Measurements from ENCODE around the gene ATAD3A.
"Not testable (repeated sequence)": the region's sequence is repeated elsewhere in the genome, so short reads cannot be mapped to it uniquely, and the experiment has no call there.

Gene ATAD3A

DNA sequence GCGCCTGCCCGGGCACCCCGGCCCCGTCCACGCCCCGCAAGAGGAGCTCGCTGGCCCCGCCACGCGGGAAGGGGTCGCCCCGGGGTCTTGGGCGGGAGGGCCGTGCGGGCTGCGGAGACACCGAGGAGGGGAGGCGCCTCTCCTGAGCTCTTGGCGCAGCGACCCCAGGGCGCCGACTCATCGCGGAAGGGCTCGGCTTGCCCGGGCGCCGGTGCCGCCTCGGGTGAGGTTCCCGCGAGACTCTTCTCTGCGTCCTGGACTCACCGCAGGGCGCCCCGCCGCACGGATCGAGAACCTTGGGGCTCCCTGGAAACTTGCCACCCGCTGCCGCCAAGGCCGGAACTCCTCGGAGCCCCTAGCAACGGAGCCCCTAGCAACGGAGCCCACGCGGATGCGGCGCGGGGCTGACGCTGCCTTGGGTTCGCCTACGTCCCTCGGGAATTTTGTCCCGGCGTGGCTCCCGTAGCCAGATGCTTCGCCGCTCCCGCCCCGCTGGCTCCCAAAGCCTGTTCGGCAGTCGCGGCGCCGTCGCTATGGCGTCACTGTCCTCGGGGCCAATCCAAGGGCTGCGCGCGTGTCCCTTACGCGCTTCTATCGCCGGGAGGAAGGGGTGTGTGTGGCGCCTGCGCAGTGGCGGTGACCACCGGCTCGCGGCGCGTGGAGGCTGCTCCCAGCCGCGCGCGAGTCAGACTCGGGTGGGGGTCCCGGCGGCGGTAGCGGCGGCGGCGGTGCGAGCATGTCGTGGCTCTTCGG, at the start of gene ATAD3A:
Gene ATAD3A (plus strand): TSS at position 630 of the 753 bp plus-strand sequence. CDS start 107 bp downstream, at position 737.
- no peaks in the 10 kb centered on the region for H3K27me3 Mint-ChIP-seq (ENCODE audit: low read depth)
- peak within 1 kb of the TSS; percentile 94 to 99 (median 97) for H3K27ac Mint-ChIP-seq
- H3K4me3 Mint-ChIP-seq: peak within 1 kb of the TSS; percentile 95 to 97 (median 96)
- TF ChIP-seq, protein P1, sequence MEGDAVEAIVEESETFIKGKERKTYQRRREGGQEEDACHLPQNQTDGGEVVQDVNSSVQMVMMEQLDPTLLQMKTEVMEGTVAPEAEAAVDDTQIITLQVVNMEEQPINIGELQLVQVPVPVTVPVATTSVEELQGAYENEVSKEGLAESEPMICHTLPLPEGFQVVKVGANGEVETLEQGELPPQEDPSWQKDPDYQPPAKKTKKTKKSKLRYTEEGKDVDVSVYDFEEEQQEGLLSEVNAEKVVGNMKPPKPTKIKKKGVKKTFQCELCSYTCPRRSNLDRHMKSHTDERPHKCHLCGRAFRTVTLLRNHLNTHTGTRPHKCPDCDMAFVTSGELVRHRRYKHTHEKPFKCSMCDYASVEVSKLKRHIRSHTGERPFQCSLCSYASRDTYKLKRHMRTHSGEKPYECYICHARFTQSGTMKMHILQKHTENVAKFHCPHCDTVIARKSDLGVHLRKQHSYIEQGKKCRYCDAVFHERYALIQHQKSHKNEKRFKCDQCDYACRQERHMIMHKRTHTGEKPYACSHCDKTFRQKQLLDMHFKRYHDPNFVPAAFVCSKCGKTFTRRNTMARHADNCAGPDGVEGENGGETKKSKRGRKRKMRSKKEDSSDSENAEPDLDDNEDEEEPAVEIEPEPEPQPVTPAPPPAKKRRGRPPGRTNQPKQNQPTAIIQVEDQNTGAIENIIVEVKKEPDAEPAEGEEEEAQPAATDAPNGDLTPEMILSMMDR (IDR thresholded peaks at IDR 0.05; ENCODE audit: unreplicated experiment in 3 of 3): no peak
- H3K4me1 Mint-ChIP-seq: peaks cover 6% of the 10 kb centered on the region
- peaks cover 4% of the 10 kb centered on the region for H3K36me3 Mint-ChIP-seq (ENCODE audit: low read depth)
- H3K9me3 Mint-ChIP-seq: no peaks in the 10 kb centered on the region

DNA sequence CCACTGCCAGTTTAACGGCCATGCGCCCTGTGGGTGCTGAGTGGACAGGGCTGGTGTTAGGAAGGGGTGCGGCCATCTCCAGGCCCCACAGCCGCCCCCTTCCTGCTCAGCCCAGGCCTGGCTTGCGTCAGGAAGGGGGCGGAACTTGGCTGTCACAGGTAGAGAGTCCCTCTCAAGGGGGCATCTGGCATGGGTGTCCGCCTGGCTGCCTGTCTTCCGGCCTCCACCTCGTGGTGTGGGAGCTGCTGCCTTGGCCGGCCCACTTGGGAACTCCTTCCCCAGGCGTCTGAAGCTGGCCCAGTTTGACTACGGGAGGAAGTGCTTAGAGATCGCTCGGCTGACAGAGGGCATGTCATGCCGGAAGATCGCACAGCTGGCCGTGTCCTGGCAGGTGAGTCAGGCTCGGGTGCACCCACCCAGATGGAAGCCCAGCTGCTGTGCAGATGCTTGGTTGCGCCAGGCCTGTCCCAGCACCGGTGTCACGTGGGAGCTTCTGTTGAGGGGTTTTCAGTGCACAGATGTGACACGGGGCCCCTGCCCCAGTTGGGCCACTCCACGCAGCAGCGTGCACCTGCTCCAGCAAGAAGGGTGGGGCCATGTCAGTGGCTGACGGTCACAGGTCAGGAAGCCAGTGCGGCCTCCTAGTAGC, 49.5 kb upstream of the ATAD3A start:
- Mint-ChIP-seq H3K4me3 (no peak overlapping the region), H3K27ac (no peak overlapping the region), H3K4me1 (no peaks in the 10 kb centered on the region), H3K36me3 (ENCODE audit: low read depth) (no peaks in the 10 kb centered on the region), H3K9me3 (no peaks in the 10 kb centered on the region), H3K27me3 (ENCODE audit: low read depth) (no peaks in the 10 kb centered on the region)
- TF ChIP-seq, protein P1 (IDR thresholded peaks at IDR 0.05; ENCODE audit: unreplicated experiment in 3 of 3): no peak

GRCh38 chr1:1463312-1463711, 48.6 kb upstream of the ATAD3A start:
- Mint-ChIP-seq H3K4me1 (no peaks in the 10 kb centered on the region), H3K36me3 (ENCODE audit: low read depth) (no peaks in the 10 kb centered on the region), H3K4me3 (no peak overlapping the region), H3K27ac (no peak overlapping the region), H3K27me3 (ENCODE audit: low read depth) (no peaks in the 10 kb centered on the region), H3K9me3 (no peaks in the 10 kb centered on the region)
- TF ChIP-seq, protein P1 (IDR thresholded peaks at IDR 0.05; ENCODE audit: unreplicated experiment in 3 of 3): no peak

DNA sequence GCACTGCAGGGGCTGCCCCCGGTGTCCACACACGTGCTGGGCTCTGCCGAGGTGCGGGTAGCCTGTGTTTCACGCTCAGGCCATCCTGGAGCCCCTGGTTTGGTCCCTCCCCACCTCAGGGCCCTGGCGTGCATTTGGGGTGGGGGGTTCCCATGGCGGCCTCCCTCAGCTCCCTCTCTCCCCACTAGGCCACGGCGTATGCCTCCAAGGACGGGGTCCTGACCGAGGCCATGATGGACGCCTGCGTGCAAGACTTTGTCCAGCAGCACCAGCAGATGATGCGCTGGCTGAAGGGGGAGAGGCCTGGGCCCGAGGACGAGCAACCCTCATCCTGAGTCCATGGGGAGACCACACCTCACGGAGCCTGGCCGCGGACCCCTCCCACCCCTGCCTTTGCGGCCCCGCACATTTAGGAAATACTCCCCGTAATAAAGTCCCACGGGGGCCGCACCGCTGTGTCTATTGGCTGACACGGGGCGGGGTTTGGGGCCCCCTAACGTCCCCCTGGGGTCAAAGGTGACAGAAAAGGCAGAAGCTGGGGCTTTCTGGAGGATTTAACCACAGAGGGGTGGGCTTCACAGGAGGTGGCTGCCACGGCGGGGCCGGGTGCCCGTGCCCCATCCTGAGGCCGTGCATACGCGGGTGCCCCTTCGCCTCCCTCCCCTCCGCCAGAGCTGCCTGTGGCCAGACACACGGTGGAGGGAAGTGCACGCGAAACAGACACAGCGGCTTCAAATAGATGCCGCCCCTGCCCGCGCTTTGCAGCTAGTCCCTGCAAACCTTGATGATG, 43.6 kb upstream of the ATAD3A start:
- not testable (repeated sequence) for H3K9me3 Mint-ChIP-seq; H3K27me3 Mint-ChIP-seq (ENCODE audit: low read depth); H3K27ac Mint-ChIP-seq; H3K36me3 Mint-ChIP-seq (ENCODE audit: low read depth); H3K4me3 Mint-ChIP-seq
- peaks cover 13% of the 10 kb centered on the region for H3K4me1 Mint-ChIP-seq

- H3K27me3 Mint-ChIP-seq (ENCODE audit: low read depth): no peaks in the 10 kb centered on the region
- H3K36me3 Mint-ChIP-seq (ENCODE audit: low read depth): no peaks in the 10 kb centered on the region
- peak overlapping the region; percentile 84 to 91 (median 90) for H3K27ac Mint-ChIP-seq
- peaks cover 13% of the 10 kb centered on the region for H3K4me1 Mint-ChIP-seq
- H3K9me3 Mint-ChIP-seq: no peaks in the 10 kb centered on the region
- peak overlapping the region; percentile 89 to 96 (median 94) for H3K4me3 Mint-ChIP-seq
- TF ChIP-seq, protein P1 (IDR thresholded peaks at IDR 0.05; ENCODE audit: unreplicated experiment in 3 of 3): no peak
These were observed 41.2 kb upstream of the ATAD3A start for GRCh38 chr1:1470626-1471388.
